Left kidney (tissue), 8 donors: ENCODE measurements around the gene WDR91. TPM values are rescaled to one million over a fixed set of nuclear protein-coding genes. Genes with fewer than 3 reads are reported as not detected.
A peak's percentile ranks its signal among the peaks of the same experiment; 100 is the strongest.

Source experiments
- DNase-seq: peaks from one replicate; pipeline ENCODE4 v3.0.0-alpha.2; 2013
- long read RNA-seq, 8 donors: transcript quantifications; one replicate each; lab custom pipeline, GENCODE V29; 2026
- polyA plus RNA-seq: library from polyadenylated mRNA; unstranded; fragments of 120-200 nt; gene quantifications from one replicate; pipeline ENCODE4 v1.2.1, GENCODE V29; 2013; ENCODE audit not compliant: insufficient read length

Gene WDR91
- 58.1 TPM for polyA plus RNA-seq
- long read RNA-seq, donor 1, full-length matches to known transcripts = 5 of 5 reads
- long read RNA-seq, donor 1, partial matches to known transcripts = 0 of 5 reads
- long read RNA-seq, donor 1, other reads (novel, unspliced or antisense) = 0 of 5 reads
- long read RNA-seq, donor 2, full-length matches to known transcripts = 3 of 16 reads
- long read RNA-seq, donor 2, partial matches to known transcripts = 13 of 16 reads
- long read RNA-seq, donor 2, other reads (novel, unspliced or antisense) = 0 of 16 reads
- long read RNA-seq, donor 3, full-length matches to known transcripts = 4 of 9 reads
- long read RNA-seq, donor 3, partial matches to known transcripts = 5 of 9 reads
- long read RNA-seq, donor 3, other reads (novel, unspliced or antisense) = 0 of 9 reads
- long read RNA-seq, donor 4 = 0 reads
- long read RNA-seq, donor 5, full-length matches to known transcripts = 10 of 25 reads
- long read RNA-seq, donor 5, partial matches to known transcripts = 15 of 25 reads
- long read RNA-seq, donor 5, other reads (novel, unspliced or antisense) = 0 of 25 reads
- long read RNA-seq, donor 6, full-length matches to known transcripts = 4 of 4 reads
- long read RNA-seq, donor 6, partial matches to known transcripts = 0 of 4 reads
- long read RNA-seq, donor 6, other reads (novel, unspliced or antisense) = 0 of 4 reads
- long read RNA-seq, donor 7, full-length matches to known transcripts = 8 of 15 reads
- long read RNA-seq, donor 7, partial matches to known transcripts = 7 of 15 reads
- long read RNA-seq, donor 7, other reads (novel, unspliced or antisense) = 0 of 15 reads
- long read RNA-seq, donor 8, full-length matches to known transcripts = 1 of 1 reads
- long read RNA-seq, donor 8, partial matches to known transcripts = 0 of 1 reads
- long read RNA-seq, donor 8, other reads (novel, unspliced or antisense) = 0 of 1 reads

DNA sequence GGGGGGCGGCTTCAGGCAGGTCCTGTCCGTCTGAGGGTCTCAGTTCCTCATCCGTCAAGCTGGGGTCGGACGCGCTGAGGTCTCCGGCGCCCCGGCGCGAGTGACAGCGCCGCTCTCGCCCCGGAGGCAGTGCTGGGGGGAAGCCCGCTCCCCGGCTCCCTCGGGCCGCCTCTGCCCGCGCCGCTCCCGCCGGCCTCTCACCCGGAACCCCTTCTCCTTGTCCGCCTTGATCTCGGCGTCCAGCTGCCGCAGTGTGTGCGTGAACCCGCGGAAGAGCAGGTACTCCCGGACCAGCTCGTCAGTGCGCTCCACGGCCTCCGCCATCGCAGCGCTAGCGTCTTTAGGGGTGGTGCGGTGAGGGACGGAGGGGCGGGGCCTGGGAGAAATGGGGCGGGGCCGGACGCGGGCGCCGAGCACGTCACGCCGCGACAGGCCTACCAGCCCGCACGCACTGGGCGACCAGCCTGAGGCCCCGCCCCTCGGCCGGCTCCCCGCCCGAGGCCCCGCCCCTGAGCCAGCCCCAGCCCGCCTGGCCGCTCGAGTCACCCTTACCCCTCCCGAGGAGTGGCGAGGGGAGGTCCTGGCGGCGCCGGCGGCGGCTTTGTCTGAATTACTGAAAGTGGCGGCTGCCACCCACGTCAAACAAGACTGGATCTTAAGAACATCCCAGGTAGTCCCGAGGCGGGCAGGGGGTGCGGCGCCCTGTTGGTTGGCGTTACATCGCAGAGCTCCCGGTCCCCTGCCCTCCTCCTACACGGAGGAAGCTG is at the start of gene WDR91:
WDR91 (minus strand) TSS at position 348 of the 767 bp plus-strand sequence; CDS start at position 324, 24 bp downstream.
- peak; percentile 93 for DNase-seq

DNA sequence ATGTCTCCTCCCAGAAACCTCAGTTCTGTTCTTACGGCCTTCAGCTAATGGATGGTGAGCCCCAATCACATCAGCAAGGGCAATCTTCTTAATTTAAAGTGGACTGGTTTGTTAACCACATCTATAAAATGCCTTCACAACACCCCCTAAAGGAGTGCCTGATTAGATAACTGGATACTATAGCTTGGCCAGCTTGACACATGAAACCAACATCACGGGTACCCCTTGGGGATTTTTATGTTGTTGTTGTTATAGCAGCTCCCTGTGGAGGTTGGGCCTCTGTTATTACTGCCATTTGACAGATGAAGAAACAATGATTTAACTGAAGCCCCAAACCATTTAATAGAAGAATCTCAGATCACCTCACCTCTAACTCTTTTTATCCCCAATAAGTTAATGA is 49.1 kb upstream of the WDR91 start:
- DNase-seq = no peak

DNA sequence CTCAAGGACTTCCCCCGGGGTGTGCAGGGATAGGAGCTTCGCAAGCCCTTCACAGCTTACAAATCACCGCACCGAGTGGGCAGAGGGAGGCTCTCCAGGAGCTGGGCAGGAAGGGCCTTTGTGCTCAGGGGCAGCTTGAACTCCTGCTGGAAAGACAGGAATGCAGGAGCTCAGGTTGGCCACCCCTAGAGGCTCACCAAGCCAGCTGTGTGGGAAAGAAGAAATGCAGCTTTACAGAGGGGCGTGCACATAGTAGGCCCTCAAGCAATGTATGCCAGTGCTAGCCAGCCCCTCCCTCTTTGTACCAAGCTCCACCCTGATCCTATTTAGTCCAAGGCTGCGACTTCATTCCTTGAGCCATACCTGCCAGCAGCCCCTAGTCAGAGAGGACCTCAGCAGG is 48.4 kb upstream of the WDR91 start:
- DNase-seq = no peak

DNA sequence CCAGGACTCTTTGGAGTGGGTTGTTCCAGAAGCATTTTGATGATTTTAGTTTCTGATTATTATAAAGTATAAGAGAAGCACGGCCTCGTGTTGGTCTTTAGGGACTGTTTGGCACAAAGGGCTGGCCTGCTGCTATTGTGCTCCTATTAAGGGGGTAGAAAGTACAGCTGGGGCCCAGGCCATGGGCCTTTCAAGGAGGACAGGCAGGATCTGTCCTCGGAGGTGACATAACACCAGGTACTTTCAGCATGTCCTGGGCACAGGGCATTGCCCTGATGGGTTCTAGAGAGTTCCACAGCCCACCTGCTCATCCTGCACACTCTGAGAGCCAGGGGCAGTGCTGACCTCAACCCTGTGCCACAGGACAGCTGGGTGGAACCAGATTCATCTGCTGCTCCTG is 47.3 kb upstream of the WDR91 start:
- no peak for DNase-seq

DNA sequence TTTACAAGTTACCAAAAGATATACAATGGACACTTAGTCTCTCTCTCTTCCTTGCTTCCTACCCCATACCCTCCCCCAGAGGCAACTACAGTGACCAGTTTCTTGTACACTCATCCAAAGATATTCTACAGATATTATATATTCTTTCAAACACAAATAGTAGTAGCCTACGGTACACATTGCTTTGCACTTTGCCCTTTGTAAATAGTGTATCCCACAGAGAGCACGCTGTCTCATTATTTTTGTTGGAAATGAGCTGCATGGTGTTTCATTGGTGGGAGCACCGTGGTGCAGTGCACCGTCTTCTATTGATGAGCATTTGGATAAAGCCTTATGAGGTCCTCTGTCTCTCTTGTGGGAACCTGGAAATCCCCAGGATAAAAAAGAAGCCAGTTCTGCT is 46.5 kb upstream of the WDR91 start:
- no peak for DNase-seq

DNA sequence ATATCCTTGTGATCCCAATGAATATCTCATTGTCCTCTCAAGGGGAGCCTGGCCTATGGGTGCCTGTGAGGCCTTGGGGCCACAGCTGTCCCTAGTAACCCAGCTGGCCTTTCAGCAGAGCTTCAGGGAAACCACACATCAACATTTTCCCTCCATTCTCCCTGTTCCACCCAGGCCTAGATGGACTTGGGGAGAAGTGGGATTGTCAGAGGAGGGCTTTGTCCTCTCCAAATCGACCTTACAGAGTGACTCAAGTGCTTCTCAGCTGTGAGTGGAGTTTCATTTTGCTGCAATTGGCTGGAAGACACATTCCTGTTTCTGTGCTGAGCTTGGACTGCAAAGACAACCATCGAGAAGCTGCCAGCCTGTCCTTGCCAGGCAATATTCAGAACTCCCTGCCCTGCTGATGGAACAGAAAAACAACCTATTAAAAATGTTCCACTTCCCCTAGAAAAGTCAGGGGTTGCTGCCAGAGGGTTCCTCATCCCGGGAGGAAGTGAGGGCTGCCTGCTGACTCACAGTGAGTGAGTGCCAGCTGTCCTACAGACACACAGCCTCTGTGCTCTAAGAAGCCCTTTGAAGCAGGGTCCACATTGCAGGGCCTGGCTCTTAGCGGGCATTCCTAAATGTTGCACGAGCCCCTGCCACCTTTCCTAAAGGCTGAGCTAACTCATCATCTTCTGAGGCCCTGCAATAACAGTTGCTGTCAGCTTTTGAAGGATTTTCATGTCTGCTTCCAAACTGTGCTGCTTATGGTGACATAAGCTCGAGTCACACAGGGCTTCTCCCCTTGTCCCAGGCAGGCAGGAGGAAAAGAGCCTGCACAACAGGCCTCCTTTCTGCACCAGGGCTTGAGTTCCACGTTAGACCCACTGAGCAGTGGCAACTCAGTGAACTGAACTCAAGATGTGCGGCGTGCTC is 42.8 kb upstream of the WDR91 start:
- DNase-seq = no peak

DNA sequence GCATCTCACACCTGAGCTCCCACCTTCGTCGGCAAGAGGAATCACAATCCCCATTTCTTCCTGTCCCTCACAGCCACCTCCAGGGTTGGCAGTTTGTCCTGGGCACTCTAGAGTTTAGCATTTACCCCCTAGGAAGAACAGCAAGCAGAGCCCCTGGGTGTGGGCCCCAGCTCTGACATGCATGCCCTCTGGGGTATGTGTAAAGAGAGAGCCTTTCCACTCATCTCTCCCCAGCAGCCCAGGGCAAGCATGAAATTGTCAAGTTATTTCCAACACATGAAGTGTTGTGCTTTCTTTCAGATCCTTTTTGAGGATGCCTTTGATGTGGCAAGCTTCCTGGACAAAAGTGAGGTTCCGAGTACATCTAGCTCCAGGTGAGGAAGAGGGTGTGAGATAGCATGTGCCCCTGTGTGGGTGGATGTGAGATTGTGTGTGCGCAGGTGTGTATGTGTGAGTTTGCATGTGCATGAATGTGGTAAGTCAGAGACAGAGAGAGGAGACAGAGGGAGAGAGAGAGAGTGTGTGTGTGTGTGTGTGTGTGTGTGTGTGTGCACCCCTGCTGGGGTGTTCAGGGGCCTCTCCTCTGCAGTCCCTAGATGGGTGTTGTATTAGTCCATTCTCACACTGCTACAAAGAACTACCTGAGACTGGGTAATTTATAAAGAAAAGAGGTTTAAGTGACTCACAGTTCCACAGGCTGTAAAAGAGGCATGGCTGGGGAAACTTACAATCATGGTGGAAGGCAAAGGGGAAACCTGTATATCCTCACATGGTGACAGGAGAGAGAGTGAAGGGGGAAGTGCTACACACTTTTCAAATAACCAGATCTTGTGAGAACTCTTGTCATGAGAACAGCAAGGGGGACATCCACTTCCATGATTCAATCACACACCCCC is 40.4 kb upstream of the WDR91 start:
- no peak for DNase-seq

DNA sequence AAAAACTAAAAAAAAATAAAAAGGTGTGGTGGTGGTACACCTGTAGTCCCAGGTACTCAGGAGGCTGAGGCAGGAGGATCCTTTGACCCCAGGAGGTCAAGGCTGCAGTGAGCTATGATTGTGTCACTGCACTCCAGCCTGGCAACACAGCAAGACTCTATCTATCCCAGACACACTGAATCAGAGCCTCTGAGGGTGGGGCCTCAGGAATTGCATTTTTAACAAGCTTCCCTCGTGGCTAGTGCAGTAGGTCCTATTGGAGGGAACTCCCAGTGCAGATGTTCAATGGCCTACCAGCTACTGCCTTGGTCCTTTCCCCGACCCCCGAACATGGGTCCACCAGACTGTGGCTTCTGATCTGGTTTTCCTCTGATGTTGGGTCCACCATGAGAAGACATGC is 37.2 kb upstream of the WDR91 start:
- DNase-seq = no peak

DNA sequence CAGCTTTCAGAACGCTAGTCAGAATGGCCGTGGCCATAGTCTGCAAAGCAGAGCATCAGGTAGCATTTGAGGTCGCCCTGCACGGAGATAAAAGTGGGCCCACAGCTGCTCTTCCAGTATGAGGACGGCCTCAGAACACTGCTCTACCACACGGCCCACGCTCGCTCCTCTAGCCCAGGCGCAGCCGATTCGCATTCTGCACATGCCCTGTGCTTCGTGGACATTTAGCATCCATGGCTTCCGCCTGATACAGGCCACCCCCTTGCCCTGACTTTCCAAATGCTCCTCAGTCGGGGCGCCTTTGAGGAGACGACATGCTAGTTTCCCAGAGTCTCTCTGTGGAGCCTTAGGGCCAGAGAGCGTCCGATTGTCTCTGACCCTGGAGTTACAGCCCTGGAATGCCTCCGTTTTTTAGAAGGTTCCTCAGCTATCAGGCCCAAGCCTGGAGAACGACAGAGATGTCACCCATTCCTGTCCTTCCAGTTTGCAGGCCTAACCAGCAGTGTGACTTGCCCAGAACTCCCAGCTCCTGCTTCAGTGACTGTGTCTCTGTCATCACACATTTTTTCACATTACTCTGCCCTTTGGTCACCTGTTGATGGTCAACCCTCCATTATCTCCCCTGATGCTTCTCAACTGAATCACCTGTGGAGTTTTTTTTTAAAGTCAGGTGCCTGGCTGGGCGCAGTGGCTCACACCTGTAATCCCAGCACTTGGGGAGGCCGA is 36.6 kb upstream of the WDR91 start:
- no peak for DNase-seq

DNA sequence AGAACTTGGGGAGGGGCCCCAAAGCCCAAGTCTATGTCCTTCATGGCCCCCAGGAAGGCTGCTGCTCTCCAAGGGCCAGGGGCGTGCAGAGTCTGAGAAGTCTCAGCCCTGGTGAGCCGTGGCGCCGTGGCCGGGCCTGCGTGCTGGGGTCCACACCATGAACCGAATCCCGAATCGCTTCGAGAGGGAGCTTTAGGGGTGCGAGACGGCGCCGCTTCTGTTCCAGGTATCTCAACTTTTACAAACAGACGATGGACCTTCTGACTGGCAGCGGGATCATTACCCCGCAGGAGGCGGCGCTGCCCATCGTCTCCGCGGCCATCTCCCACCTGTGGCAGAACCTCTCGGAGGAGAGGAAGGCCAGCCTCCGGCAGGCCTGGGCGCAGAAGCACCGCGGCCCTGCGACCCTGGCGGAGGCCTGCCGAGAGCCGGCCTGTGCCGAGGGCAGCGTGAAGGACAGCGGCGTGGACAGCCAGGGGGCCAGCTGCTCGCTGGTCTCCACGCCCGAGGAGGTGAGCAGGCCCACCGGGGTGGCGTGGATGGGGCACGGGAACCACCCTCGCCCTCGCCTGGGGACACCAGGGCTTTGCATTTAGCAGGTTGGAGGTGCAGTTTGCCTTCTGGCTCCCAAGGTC is 35.0 kb upstream of the WDR91 start:
- DNase-seq = no peak

DNA sequence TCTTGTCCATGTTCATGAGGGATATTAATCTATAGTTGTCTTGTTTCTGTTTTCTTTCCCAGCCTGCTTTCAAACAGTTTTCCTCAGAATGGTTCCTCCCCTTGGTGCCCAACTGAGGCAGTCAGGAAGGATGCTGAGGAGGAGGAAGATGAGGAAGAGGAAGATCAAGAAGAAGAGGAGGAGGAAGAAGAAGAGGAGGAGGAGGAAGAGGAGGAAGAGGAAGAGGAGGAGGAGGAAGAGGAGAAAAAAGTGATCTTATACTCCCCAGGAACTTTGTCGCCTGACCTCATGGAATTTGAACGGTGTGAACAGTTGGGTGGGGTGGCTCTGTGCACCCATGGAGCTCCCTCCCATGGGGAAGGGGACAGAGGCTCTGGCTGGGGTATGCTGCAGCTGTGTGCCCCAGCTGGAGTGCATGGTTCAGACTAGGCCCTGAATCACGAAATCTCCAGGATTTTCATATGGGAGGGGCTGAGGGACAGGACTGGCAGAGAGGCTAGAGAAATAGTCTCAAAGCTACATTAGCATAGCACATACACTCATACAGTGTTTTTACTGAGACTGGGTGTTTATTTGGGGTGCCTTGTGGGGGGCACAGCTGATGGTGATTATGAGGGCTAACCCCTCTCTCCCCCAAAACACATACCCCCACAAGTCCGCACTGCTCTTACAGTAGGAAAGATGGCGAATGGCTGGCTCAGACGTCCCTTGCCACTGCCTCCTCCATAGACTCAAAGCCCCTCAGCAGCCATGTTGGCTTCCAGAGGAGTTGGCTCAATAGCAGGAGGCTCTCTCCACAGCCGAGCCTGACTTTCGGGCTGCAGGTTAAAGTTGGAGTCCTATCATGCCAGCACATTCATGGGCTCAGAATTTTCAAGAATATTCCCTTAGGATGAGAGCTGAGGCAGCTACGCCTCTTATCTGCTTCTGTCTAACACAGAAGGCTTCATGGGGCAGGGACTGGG is 34.2 kb upstream of the WDR91 start:
- no peak for DNase-seq

DNA sequence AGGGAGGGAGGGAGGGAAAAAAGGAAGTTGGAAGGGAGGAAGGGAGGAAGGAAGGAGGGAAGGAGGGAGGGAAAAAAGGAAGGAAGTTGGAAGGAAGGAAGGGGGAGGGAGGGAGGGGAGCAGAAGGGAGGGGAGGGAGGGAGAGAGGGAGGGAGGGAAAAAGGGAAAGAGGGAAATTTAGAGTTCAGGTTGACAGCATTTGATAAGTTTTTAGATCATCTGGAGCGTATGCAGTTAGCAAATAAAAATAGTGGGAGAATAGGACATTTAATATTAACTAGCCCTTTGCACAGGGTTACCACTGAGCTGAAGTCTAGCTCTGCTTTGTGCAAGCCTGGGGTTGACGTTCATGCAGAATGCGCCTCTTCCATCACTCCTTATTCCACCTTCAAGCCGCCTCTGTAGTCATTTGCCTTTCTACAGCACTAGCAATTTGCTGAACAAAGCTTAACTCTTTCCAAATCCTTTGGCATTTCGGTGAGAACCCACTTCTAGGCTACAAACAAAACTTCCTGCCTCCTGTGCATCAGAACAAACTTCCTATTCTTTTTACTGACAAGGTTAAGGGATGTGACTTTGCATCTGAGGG is 30.9 kb upstream of the WDR91 start:
- no peak for DNase-seq

DNA sequence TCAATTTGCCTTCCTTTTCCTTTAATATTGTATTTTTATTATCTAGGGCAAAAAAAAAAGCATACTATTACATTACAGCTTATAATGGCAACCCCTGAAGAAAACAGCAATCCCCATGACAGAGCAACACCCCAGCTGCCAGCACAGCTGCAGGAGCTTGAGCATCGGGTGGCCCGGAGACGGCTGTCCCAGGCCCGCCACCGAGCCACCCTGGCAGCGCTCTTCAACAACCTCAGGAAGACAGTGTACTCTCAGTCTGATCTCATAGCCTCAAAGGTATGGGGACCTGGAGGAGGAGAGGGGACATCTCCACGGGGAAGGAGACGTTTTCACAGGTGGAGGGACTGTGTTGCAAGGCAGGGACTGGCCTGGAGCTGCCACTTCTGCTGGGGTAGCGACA is 29.1 kb upstream of the WDR91 start:
- DNase-seq = no peak

DNA sequence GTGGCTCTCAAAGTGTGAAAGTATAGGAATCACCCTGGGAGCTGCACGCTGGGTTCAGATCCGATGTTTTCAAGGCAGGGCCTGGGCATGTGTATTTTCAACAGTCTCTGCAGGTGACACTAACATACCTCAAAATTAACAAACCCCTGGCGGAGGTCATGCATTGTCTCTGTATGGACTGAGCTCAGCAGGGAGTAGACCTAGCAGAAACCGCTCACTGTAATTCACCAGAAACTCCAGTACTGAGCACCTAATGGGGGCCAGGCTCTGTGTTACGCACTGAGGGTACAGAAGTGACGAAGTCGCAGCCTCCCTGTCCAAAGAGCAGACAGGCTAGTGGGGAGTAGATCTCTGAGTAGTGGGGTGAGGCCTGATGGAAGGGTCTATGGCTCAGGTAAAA is 27.9 kb upstream of the WDR91 start:
- no peak for DNase-seq

DNA sequence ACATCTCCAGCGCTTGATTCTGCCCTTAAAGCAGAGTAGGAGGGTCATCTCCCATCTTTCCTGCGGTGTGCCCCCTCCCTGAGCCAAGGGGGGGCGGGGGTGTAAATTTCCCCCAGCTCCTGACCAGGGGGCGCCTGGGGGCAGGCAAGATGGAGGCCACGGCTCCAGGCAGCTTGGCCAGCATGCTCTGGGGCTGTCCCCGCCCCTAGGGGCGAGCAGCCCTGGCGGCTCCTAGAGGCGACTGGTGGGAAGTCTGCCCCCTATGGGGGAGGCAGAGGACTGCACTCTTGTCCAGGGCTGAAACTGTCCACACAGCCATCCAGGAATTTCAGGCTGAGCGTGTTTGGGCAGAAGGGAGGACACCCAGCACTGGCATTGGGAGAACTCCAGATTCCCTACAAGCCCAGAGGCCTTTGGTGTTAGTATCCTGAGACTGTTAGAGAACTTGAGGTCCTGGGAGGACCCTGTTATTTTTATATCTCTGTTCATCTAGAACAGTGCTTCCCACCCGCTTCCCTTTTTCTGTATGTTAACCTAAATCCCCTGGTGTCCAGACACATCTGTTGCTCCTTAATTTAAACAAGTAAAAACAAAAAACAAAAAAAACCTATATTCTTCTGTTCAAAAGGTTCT is 26.9 kb upstream of the WDR91 start:
- no peak for DNase-seq

DNA sequence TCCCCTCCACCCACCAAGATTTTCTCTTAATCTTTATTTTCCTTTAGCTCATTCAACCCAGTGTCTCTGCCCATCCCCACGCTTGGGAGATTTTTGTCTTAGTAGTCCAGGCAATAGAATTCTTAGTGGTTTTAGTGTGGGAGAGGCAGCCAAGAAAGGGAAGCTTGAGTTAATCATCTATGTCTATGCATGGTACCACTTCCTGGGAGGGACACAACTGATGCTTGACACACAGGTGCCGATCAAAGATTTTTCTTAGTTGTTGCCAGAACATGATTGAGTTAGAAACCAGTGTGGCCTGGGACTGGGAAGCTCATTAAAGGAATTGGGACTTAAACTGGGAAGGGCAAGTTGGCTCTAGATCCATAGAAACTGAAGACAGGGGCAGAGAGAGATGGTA is 25.4 kb upstream of the WDR91 start:
- no peak for DNase-seq

DNA sequence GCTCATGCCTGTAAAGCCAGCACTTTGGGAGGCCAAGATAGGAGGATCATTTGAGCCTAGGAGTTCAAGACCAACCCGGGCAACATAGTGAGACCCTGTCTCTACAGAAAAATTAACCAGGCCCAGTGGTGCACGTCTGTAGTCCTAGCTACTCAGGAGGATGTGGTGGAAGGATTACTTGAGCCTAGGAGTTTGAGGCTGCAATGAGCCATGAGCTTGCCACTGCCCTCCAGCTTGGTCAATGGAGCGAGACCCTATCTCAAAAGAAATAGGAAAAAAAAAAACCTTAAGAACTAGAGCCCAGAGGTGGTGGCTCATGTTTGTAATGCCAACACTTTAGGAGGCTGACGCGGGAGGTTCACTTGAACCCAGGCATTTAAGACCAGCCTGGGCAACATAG is 24.5 kb upstream of the WDR91 start:
- DNase-seq = no peak
